K562 (cell line): Measurements from ENCODE around the gene EFCAB8. TPM values are rescaled to one million over a fixed set of nuclear protein-coding genes. Genes with fewer than 3 reads are reported as not detected.

Source experiments
- ATAC-seq: fragments of 200-7000 bp; cut with Tn5 transposase; 3 replicates; pipeline ENCODE4 v1.9.1; 2020; ENCODE audit warnings: moderate library complexity
- BruUV-seq: library from RNA; stranded (reverse); fragments of 400-500 nt; replicated peaks from 2 replicates; lab custom pipeline; 2021; lab: Mats Ljungman, UMichigan
- CTCF ChIA-PET: fragments of 300-600 bp; formaldehyde crosslinking; extraction: SDS; loops from one replicate; lab custom pipeline; 2021; ENCODE audit warnings: low intra/inter-chr PET ratio; lab: Yijun Ruan, JAX
- POLR2A ChIA-PET: fragments of 300-600, 350-650 bp; sonication (Branson Sonifier 250); formaldehyde crosslinking; extraction: SDS; loops from one replicate; lab custom pipeline; 2021; ENCODE audit warnings: antibody characterized with exemption, inconsistent platforms; lab: Yijun Ruan, JAX
- DNase-seq, 4 experiments: peaks; one replicate each; pipeline versions ENCODE4 v3.0.0 to v3.0.0-alpha.2; 2011 to 2018; ENCODE audit warnings: low spot score in 3 of 4, mixed read lengths in 3 of 4; ENCODE audit errors: extremely low read depth in 1 of 4
- FAIRE-seq: peaks from 2 replicates; lab custom pipeline; 2011; peaks lifted over from hg19 to GRCh38; lab: Jason Lieb, UNC
- H2AFZ ChIP-seq: 2 replicates; pipeline ENCODE4 v1.6.0; 2011; ENCODE audit warnings: low read depth, low read length, control low read depth, inconsistent platforms
- H3K27ac ChIP-seq: fragments of 200-600 bp; 3 replicates; pipeline ENCODE4 v1.8.0; 2011; ENCODE audit warnings: low read depth, mild to moderate bottlenecking, control low read depth, inconsistent platforms, low read length, moderate library complexity, mixed read lengths; ENCODE audit errors: extremely low read depth
- H3K27me3 ChIP-seq, 2 experiments: fragments of 300-600 bp in 1 of 2; 2 replicates in 1 of 2; 3 replicates in 1 of 2; pipeline versions ENCODE4 v1.6.0 to v1.8.0; 2011; ENCODE audit warnings: inconsistent platforms in 2 of 2, low read length in 2 of 2, mild to moderate bottlenecking in 1 of 2, mixed read lengths in 1 of 2, moderate library complexity in 1 of 2; ENCODE audit not compliant: control insufficient read depth in 2 of 2, insufficient read depth in 2 of 2
- H3K36me3 ChIP-seq: fragments of 300-600 bp; 3 replicates; pipeline ENCODE4 v1.8.0; 2011; ENCODE audit warnings: mild to moderate bottlenecking, low read length, inconsistent platforms; ENCODE audit not compliant: control insufficient read depth, insufficient read depth
- H3K4me1 ChIP-seq, 2 experiments: fragments of 200-600 bp in 1 of 2; replicated peaks in 1 of 2; 2 replicates in 1 of 2; 3 replicates in 1 of 2; pipeline versions ENCODE4 v1.5.1 to v1.8.0; 2011; ENCODE audit warnings: inconsistent platforms in 2 of 2, low read length in 2 of 2, mild to moderate bottlenecking in 1 of 2, mixed read lengths in 1 of 2, moderate library complexity in 1 of 2; ENCODE audit not compliant: control insufficient read depth in 2 of 2, insufficient read depth in 2 of 2
- H3K4me2 ChIP-seq: 2 replicates; pipeline ENCODE4 v1.6.1; 2011; ENCODE audit warnings: low read length, control low read depth, inconsistent platforms, mixed read lengths; ENCODE audit not compliant: insufficient read depth
- H3K4me3 ChIP-seq: fragments of 200-600 bp; sonication (generic), shearing (Covaris generic); 2 replicates; pipeline ENCODE4 v1.5.1; 2016; ENCODE audit warnings: control low read depth, inconsistent platforms
- H3K79me2 ChIP-seq: fragments of 200-600 bp; 3 replicates; pipeline ENCODE4 v1.8.0; 2011; ENCODE audit warnings: low read length, inconsistent platforms; ENCODE audit not compliant: control insufficient read depth, insufficient read depth
- H3K9ac ChIP-seq, 2 experiments: 2 replicates each; pipeline versions ENCODE4 v1.6.0 to v1.6.1; 2011; ENCODE audit warnings: low read depth in 2 of 2, low read length in 2 of 2, control low read depth in 1 of 2, inconsistent platforms in 1 of 2, mild to moderate bottlenecking in 1 of 2, mixed read lengths in 1 of 2; ENCODE audit not compliant: insufficient read depth in 1 of 2
- H3K9me1 ChIP-seq: one replicate; pipeline ENCODE4 v1.6.0; 2011; ENCODE audit warnings: inconsistent platforms, mild to moderate bottlenecking, low read length, moderate library complexity; ENCODE audit not compliant: control insufficient read depth, insufficient read depth
- H3K9me3 ChIP-seq: replicated peaks from 2 replicates; pipeline ENCODE4 v1.5.1; 2011; ENCODE audit warnings: low read depth, low read length, inconsistent platforms; ENCODE audit not compliant: control insufficient read depth, insufficient read depth
- H4K20me1 ChIP-seq: replicated peaks from 2 replicates; pipeline ENCODE4 v1.6.1; 2011; ENCODE audit warnings: low read length, inconsistent platforms, mixed read lengths; ENCODE audit not compliant: control insufficient read depth, insufficient read depth
- ARID3B ChIP-seq: fragments of 250-450 bp; sonication (Bioruptor Pico); IDR thresholded peaks from 2 replicates; pipeline ENCODE4 v1.4.0; 2020; ENCODE audit warnings: borderline replicate concordance
- CEBPB ChIP-seq: fragments of 450-650 bp; IDR thresholded peaks from 2 replicates; pipeline ENCODE4 v1.6.1; 2016; ENCODE audit warnings: missing genetic modification characterization, missing compliant biosample characterization
- CREB1 ChIP-seq, 2 experiments: sonication (generic) in 1 of 2; formaldehyde crosslinking in 1 of 2; IDR thresholded peaks; 2 replicates each; pipeline versions ENCODE4 v1.6.1 to v1.8.0; 2012 to 2022; ENCODE audit warnings: inconsistent platforms in 1 of 2, mild to moderate bottlenecking in 1 of 2, missing genetic modification reagents in 1 of 2, moderate library complexity in 1 of 2
- CTBP1 ChIP-seq: fragments of 450-650 bp; IDR thresholded peaks from 2 replicates; pipeline ENCODE4 v1.6.1; 2016; ENCODE audit warnings: borderline replicate concordance
- PHB2 ChIP-seq: fragments of 450-650 bp; IDR thresholded peaks from 2 replicates; pipeline ENCODE4 v1.6.1; 2017; ENCODE audit warnings: low read depth
- POLR3G ChIP-seq: IDR thresholded peaks from 2 replicates; pipeline ENCODE4 v1.6.1; 2011; ENCODE audit not compliant: insufficient read length, insufficient replicate concordance; ENCODE audit errors: extremely low read depth
- SIN3B ChIP-seq: fragments of 450-650 bp; IDR thresholded peaks from 2 replicates; pipeline ENCODE4 v1.6.1; 2017; ENCODE audit warnings: low read depth, mild to moderate bottlenecking, moderate library complexity
- SNAPC5 ChIP-seq: fragments of 250-450 bp; sonication (Bioruptor Pico); IDR thresholded peaks from 2 replicates; pipeline ENCODE4 v1.8.0; 2021; ENCODE audit warnings: moderate library complexity, mild to moderate bottlenecking, inconsistent platforms
- ZFPM2 ChIP-seq: fragments of 250-450 bp; sonication (Bioruptor Pico); IDR thresholded peaks from 2 replicates; pipeline ENCODE4 v1.5.1; 2022; ENCODE audit warnings: mild to moderate bottlenecking
- ZNF507 ChIP-seq: conservative IDR thresholded peaks from 2 replicates; pipeline ENCODE4 v1.6.1; 2017; ENCODE audit warnings: missing genetic modification characterization, missing compliant biosample characterization
- ZNF76 ChIP-seq: fragments of 250-450 bp; sonication (Bioruptor Pico); IDR thresholded peaks from 2 replicates; pipeline ENCODE4 v1.4.0; 2020; ENCODE audit warnings: mild to moderate bottlenecking, moderate library complexity, borderline replicate concordance
- WGBS: fragments of 100-300 bp; shearing (Covaris generic); methylation state at CpG from one replicate; pipeline ENCODE4 v1.1.6; 2016; ENCODE audit warnings: low coverage, mixed read lengths; ENCODE audit not compliant: insufficient coverage; ENCODE audit errors: missing lambda C conversion rate; 5-methylcytosine and 5-hydroxymethylcytosine counted together
- in situ Hi-C: fragments of 300-500 bp; cut with MboI; formaldehyde crosslinking; loops from 4 replicates; pipeline ENCODE4 v1.15.0; 2018; ENCODE audit warnings: inconsistent platforms, mixed read lengths
- intact Hi-C: fragments of 100-400 bp; cut with micrococcal nuclease; formaldehyde crosslinking; loops from 2 replicates; pipeline ENCODE4 v1.14.2; 2022
- polyA plus RNA-seq, 8 experiments: library from polyadenylated mRNA; depleted of rRNA in 4 of 8; stranded (reverse) in 5 of 8; unstranded in 3 of 8; fragments of >200 nt; fragmentation: Nextera tagmentation in 2 of 8; fragmentation: Illumina TruSeq in 1 of 8; extraction: Ambion mirVana in 2 of 8; extraction: Trizol in 1 of 8; gene quantifications; 2 replicates each; pipeline versions ENCODE4 v1.2.1 to v1.2.3, GENCODE V29; 2011 to 2014; ENCODE audit warnings: inconsistent platforms in 1 of 8, missing spikeins in 1 of 8
- total RNA-seq, 7 experiments: library from RNA; depleted of rRNA in 6 of 7; stranded (reverse); fragments of >200 nt in 6 of 7; fragmentation: Illumina TruSeq in 2 of 7; extraction: Trizol in 2 of 7; gene quantifications; 2 replicates each; pipeline versions ENCODE4 v1.2.1 to v1.2.3, GENCODE V29; 2011 to 2021; ENCODE audit warnings: low replicate concordance in 1 of 7
- TF ChIP-seq, protein P1 (sequence below): sonication (generic); formaldehyde crosslinking; IDR thresholded peaks from 2 replicates; pipeline ENCODE4 v1.8.0; 2022; ENCODE audit warnings: mild to moderate bottlenecking, low read depth, missing genetic modification reagents
- TF ChIP-seq, protein P2 (sequence below): fragments of 450-650 bp; IDR thresholded peaks from 2 replicates; pipeline ENCODE4 v1.7.0; 2016; ENCODE audit warnings: borderline replicate concordance
- TF ChIP-seq, protein P3 (sequence below): sonication (generic); formaldehyde crosslinking; IDR thresholded peaks from 2 replicates; pipeline ENCODE4 v1.8.0; 2022; ENCODE audit warnings: missing genetic modification reagents, mild to moderate bottlenecking, moderate library complexity, borderline replicate concordance

Gene EFCAB8
- total and polyA plus RNA-seq, 9 of the 15 experiments (the other 6 are each of a cell fraction or from before 2014, with no cell fraction given): 0.03 to 0.18 (median 0.11) TPM; not detected in 6

GRCh38 chr20:33010133-33010504, 151.4 kb downstream of the EFCAB8 start:
- ChIA-PET POLR2A (interaction anchor here (1.0 kb wide), 1 partner anchor 250 kb away, joined by 3 read pairs; no protein-coding TSS in a partner anchor), CTCF (no interaction called here)
- BruUV-seq: no TSS peak
- Histone ChIP-seq H3K9me3 (peaks cover 3% of the 10 kb centered on the region; the same call in 1 of the 2 replicates), H3K4me2 (no peak overlapping the region), H3K36me3 (no peaks in the 10 kb centered on the region), H3K9me1 (no peaks in the 10 kb centered on the region), H3K27ac (no peak overlapping the region), H3K27me3 (peaks cover 8 to 49% of the 10 kb centered on the region in 2 experiments; a peak in 4 of 5 replicates), H3K4me1 (no peaks in the 10 kb centered on the region; a peak in 1 of 5 replicates), H2AFZ (no peak overlapping the region), H3K4me3 (no peak overlapping the region), H3K9ac (no peak overlapping the region), H4K20me1 (no peaks in the 10 kb centered on the region; the same call in 1 of the 2 replicates), H3K79me2 (no peaks in the 10 kb centered on the region)
- no peak for FAIRE-seq
- no peak for TF ChIP-seq SNAPC5
- no peak for TF ChIP-seq POLR3G
- no peak for TF ChIP-seq ARID3B
- TF ChIP-seq CREB1 (IDR thresholded peaks at IDR 0.05): no peak
- no peak for TF ChIP-seq CREB1 (CRISPR knock-in tag; IDR thresholded peaks at IDR 0.05)
- TF ChIP-seq, protein P1, sequence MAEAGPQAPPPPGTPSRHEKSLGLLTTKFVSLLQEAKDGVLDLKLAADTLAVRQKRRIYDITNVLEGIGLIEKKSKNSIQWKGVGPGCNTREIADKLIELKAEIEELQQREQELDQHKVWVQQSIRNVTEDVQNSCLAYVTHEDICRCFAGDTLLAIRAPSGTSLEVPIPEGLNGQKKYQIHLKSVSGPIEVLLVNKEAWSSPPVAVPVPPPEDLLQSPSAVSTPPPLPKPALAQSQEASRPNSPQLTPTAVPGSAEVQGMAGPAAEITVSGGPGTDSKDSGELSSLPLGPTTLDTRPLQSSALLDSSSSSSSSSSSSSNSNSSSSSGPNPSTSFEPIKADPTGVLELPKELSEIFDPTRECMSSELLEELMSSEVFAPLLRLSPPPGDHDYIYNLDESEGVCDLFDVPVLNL: no peak
- TF ChIP-seq, protein P2, sequence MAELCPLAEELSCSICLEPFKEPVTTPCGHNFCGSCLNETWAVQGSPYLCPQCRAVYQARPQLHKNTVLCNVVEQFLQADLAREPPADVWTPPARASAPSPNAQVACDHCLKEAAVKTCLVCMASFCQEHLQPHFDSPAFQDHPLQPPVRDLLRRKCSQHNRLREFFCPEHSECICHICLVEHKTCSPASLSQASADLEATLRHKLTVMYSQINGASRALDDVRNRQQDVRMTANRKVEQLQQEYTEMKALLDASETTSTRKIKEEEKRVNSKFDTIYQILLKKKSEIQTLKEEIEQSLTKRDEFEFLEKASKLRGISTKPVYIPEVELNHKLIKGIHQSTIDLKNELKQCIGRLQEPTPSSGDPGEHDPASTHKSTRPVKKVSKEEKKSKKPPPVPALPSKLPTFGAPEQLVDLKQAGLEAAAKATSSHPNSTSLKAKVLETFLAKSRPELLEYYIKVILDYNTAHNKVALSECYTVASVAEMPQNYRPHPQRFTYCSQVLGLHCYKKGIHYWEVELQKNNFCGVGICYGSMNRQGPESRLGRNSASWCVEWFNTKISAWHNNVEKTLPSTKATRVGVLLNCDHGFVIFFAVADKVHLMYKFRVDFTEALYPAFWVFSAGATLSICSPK: no peak
- TF ChIP-seq SIN3B: no peak
- no peak for TF ChIP-seq CTBP1
- TF ChIP-seq, protein P3, sequence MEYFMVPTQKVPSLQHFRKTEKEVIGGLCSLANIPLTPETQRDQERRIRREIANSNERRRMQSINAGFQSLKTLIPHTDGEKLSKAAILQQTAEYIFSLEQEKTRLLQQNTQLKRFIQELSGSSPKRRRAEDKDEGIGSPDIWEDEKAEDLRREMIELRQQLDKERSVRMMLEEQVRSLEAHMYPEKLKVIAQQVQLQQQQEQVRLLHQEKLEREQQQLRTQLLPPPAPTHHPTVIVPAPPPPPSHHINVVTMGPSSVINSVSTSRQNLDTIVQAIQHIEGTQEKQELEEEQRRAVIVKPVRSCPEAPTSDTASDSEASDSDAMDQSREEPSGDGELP (CRISPR knock-in tag): no peak
- TF ChIP-seq ZFPM2 (CRISPR knock-in tag): no peak
- TF ChIP-seq ZNF507 (tag): no peak
- no peak for TF ChIP-seq PHB2
- TF ChIP-seq CEBPB (tag): no peak
- TF ChIP-seq ZNF76 (CRISPR knock-in tag): no peak
- intact Hi-C loops (no loop called here), in situ Hi-C loops (no loop called here)
- no peak for ATAC-seq
- WGBS: 0% methylated on average over 5 of the region's 5 CpGs
- no peak for DNase-seq
